ENCODE data around the gene MAT2A.
"Not testable (repeated sequence)": the region's sequence is repeated elsewhere in the genome, so short reads cannot be mapped to it uniquely, and the experiment has no call there.

Gene MAT2A

DNA sequence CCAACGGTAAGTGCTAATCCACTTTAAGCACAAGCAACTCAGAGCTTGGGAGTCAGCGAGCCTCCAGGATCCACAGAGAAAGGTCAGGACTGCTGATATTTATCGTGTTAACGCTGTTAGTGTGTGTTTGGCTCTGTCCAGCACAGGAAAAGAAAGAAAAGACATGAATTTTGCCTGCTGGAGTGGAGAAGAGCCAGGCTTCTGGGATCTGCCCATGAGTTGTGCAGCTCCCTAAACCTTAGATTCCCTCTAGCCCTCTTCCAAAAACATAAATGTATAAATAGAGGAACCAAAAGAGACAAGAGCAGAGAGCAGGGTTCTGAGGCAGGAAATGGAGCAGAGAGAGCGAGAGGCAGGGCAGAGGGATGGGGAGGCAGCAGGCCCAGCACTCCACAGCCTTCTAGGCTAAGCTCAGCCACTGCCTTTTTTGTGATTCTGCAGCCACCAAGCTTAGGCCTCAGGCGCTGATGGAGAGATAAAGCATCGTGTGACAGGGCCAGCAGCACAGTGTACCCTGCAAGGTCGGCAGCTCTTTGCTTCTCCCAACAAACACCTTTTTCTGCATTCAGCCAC lies 14.5 kb upstream of the MAT2A start:
- DNase-seq (ENCODE audit: low read depth): no peak

DNA sequence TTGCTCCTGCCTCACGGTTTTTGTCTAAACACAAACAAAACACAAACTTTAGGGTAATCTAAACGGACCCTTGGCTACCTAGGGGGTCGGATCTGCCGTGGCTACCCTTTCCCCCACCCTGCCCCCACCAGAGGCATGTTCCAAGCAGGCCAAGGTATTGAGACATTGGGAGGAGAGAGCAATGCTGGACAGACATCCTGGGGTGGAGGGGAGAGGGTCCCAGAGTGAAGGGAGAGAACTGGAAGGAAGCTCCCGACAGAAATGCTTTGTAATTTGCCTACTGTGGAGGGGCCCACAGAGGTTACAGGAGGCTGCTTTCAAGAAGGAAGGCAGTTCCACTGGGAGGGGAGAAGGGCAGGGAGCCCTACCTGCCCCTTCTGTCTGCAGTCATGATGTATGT lies 13.9 kb upstream of the MAT2A start:
- no peak for DNase-seq (ENCODE audit: low read depth)

DNA sequence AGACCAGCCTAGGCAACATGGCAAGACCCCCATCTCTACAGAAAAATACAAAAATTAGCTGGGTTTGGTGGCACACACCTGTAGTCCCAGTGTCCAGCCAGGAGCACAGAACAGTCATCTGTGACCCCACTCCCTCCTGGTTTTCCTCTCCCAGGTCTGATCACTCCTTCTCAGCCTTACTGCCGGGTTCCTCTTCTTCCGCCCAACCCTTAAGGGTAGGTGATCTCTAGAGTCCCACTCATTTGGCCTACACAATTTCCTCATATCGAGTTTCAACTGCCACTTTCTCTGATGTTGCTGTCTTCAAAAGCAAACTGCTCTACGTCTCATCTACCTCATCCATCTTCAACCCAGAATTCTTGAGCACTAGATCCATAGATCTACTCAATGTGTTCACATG lies 13.4 kb upstream of the MAT2A start:
- DNase-seq (ENCODE audit: low read depth): no peak

- no peak for DNase-seq (ENCODE audit: low read depth)
Measured at GRCh38 chr2:85527787-85528186, 11.2 kb upstream of the MAT2A start.

DNA sequence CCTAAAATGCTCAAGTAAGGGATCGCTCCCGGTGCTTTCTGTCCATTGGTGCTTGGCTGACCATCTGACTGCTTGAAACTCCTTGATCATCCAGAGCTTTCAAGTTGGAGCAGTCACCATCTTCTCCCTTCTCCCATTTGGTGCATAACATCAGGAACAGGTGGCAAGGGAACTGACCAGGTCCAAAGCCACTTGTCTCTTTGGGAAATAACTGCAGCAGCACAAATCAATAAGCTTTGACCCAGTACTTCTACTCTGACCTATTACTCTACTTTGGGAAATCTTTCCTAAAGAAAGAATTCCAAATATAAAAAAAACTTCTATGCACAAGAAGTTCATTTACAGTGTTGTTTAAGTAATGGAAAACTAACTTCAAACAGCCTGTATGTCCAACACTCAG lies 10.6 kb upstream of the MAT2A start:
- DNase-seq (ENCODE audit: low read depth): no peak

DNA sequence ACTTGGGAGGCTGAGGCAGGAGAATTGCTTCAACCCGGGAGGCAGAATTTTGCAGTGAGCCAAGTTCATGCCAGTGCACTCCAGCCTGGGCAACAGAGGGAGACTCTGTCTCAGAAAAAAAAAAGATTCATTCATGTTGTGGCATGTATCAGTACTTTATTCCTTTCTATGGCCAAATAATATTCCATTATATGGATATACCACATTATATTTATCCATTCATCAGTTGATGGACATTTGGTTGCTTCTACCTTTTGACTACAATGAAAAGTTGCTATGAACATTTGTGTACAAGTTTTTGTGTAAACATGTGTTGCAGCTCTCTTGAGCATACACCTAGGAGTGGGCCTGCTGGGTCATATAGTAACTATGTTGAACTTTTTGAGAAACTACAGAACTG lies 9.2 kb upstream of the MAT2A start:
- DNase-seq (ENCODE audit: low read depth): no peak

DNA sequence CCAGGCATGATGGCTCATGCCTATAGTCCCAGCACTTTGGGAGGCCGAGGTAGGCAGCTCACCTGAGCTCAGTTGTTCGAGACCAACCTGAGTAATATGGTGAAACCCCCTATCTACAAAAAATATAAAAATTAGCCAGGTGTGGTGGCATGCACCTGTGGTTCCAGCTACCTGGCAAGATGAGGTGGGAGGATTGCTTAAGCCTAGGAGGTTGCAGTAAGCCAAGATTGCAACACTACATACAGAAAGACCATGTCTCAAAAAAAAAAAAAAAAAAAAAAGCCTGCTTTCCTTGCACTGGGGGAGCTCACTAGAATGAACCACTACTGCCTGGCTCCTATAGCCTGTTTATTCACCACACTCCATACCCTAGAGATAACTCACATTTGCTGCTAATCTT lies 7.4 kb upstream of the MAT2A start:
- DNase-seq (ENCODE audit: low read depth): no peak

DNA sequence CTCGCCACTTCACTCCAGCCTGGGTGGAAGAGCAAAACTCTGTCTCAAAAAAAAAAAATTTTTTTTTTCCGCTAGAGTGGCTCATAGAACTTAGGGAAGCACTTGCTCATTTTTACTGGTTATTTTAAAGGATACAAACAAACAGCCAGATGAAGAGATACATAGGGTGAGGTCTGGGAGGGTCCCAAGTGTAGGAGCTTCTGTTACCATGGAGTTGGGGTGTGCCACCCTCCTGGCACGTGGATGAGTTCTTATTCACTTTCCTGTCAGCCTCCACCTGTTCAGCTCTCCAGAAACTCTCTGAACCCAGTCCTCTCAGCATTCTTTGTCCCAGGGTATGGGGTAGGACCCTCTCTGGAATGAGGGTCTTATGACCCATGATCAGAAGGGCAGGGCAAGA lies 4.9 kb upstream of the MAT2A start:
- no peak for DNase-seq (ENCODE audit: low read depth)

DNA sequence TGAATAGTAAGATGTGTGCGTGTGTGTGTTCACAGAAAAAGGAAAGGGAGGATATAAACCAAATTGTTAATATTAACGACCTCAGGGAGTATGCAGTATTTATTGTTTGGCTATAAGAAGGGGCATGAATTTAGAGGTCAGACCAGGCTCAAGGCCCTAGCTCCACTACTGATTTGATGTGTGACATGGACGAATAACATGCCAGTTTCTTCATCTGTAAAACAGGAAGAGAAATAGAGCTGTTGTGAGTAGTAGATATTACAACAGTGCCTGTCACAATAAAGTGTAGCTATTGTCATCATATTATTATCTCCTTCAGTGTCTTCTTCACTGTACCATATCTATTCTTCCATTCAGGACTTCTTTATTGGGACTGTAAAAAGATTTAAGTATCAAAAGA lies 4.1 kb upstream of the MAT2A start:
- DNase-seq (ENCODE audit: low read depth): no peak

DNA sequence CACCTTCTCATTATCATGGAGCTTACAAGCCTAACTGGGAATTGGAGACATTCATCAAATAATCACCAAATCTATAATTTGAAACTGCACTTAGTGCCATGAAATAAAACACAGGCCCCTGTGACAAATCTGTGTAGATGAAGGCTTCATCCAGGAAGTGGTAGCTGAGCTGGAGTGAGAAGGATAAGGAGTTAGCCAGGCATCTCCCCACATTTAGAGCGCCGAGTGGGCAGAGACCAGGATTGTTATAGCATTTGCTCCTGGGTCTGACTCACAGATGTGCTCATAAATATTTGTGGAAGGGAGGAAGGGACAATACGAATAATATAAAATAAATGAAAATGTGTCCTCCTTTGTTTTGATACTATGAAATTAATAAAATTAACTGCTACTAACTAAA lies 2.5 kb upstream of the MAT2A start:
- DNase-seq (ENCODE audit: low read depth): no peak

DNA sequence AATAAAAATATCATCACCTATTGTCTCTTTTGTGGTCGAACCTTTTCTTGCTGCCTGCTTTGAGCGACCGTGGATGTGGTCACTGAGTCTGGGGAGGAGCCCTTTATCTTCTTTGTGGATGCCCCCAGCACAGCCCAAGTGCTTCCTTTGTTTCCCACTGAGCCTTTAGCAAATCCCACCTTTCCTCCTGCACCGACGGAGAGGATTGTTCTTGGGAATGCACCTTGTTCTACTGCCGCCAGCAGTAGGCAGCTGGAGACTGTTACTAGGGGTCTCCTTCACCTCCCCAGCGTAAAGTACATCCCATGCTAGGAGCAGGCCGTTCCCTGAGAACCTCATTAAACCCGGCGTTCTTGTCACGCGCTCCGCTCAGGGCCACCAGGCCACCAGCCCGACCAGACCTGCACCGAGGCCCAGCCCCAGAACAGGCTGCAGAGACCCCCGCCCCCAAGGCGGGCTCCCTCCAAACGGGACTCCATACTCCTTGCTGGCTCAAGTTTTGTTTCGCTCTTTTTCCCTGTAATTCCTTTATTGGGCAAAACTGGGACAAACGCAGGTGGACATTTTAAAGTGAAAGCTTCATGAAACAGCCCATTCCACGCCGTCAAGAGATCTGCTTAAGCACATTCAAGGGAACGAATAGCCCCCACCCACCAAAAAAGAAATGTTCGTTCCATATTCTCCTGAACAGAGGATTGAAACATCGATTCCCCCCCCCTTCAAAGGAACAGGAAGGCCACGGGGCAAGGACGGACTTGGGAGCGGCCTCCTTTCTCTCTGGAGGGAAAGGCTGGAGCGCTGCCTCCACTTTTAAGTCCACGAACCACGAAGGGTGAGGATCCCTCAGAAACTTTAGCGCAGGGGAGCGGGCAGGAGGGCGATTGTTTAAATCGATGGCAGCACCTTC lies 1.1 kb upstream of the MAT2A start:
- DNase-seq (ENCODE audit: low read depth): no peak

DNA sequence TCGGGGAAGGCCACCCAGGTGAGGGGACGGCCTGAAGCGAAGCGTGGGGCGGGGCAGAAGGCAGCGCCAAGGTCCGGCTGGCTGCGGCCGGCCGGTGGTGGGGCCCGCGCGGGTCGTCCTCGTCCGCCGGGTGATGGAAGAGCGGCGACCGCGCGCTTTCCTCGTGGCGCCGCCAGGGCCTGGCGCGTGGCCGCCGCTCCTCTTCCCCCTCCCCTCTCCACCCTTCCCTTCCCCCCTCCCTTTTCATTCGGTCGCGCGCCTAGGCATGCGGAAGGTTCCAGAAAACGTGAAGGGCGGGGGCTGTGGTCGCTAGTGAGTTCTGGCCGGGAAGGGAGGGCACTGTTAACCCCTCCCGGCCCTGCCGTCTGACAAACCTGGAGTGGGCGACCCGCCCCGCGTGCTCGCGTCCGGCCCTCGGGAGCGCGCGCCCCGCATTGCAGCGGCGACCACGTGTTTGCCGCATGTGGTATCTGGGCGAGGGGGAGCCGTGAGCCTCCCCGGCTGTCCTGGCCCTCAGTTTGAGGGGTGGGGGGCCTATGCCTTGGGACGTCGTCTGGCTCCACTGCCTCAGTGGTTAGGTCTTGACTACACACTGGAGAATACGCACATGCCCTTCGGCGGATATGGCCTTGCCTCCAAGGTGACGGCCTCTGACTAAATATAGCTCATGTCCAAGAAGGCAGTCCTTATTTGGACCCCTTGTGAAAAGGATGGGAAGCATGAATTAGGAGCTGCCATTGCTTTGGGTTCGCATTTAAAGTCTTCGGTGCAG lies 579 bp downstream of the MAT2A start:
- no peak for DNase-seq (ENCODE audit: low read depth)

DNA sequence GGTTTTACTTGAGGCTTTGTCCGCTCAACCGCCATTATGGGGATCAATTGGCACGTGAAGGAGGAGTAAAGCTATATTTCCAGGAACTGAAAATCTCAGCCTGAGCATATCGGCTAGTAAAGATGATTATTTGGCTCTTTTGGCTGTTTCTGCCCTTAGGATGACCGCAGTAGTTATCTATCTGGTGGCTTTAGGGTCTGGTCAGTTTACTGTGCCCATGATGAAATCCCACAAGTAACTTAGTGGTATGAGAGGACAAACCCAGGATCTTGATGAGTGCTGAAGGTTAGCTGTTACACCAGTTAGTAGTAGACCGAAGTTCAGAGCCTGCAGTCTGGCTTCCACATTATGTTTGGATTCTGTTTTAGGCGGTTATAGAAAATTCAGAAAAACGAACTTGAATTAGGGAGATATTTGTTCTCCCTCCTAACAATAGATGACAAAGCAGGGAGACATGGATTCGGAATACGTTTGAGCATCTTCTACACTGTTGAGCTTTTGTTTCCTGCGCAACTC lies 1.2 kb downstream of the MAT2A start:
- no peak for DNase-seq (ENCODE audit: low read depth)

DNA sequence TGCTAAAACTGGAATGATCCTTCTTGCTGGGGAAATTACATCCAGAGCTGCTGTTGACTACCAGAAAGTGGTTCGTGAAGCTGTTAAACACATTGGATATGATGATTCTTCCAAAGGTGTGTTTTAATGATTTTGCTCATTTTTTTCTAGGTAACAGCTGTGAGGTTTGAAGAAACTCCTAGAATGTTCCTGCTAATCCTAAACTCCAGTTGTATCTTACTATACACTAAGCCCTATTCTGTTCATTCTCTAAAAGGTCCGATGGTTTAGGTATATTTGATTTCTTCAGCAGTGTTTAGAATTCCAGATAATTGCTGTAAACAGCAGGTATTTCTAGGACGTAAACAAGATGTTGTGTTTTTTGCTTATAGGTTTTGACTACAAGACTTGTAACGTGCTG lies 2.3 kb downstream of the MAT2A start:
- no peak for DNase-seq (ENCODE audit: low read depth)

DNA sequence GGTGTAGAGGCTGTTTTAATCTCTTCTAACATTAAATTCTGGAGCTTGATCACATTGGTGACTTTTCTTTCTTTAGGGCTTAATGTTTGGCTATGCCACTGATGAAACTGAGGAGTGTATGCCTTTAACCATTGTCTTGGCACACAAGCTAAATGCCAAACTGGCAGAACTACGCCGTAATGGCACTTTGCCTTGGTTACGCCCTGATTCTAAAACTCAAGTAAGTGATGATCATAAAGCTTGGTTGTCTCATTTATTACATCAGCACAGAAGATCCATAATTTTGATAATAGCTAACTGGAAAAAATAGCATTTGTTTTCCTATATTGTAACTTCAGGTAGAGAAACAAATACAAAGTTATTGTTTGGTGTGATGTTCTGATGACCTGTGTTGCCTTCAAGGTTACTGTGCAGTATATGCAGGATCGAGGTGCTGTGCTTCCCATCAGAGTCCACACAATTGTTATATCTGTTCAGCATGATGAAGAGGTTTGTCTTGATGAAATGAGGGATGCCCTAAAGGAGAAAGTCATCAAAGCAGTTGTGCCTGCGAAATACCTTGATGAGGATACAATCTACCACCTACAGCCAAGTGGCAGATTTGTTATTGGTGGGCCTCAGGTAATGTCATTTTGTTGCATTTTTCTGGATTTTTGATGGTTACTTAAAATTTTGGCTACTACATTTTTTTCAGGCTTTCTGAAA lies 2.9 kb downstream of the MAT2A start:
- no peak for DNase-seq (ENCODE audit: low read depth)

DNA sequence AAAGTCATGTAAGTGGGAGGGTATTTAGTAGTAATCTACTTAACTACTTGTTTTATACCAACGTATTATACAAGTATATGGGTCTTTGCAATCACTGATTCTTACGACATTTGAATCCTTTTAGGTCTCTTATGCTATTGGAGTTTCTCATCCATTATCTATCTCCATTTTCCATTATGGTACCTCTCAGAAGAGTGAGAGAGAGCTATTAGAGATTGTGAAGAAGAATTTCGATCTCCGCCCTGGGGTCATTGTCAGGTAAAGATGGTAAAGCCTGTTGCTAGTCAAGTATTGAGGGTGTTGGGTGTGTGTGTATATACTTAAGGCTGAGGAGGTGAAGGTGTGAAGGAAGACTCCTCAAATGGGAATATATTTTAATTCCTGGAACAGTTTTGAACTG lies 3.8 kb downstream of the MAT2A start:
- DNase-seq (ENCODE audit: low read depth): no peak

DNA sequence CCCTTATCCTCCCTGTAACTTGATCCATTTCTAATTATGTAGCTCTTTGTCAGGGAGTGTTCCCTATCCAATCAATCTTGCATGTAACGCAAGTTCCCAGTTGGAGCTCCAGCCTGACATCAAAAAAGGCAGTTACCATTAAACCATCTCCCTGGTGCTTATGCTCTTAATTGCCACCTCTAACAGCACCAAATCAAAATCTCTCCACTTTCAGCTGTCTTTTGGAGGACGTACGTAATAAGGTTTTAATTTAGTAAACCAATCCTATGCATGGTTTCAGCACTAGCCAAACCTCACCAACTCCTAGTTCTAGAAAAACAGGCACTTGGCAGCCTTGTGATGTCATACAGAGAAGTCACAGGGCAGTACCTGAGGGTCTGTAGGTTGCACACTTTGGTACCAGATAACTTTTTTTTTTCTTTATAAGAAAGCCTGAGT lies 5.3 kb downstream of the MAT2A start:
- DNase-seq (ENCODE audit: low read depth): not testable (repeated sequence)

DNA sequence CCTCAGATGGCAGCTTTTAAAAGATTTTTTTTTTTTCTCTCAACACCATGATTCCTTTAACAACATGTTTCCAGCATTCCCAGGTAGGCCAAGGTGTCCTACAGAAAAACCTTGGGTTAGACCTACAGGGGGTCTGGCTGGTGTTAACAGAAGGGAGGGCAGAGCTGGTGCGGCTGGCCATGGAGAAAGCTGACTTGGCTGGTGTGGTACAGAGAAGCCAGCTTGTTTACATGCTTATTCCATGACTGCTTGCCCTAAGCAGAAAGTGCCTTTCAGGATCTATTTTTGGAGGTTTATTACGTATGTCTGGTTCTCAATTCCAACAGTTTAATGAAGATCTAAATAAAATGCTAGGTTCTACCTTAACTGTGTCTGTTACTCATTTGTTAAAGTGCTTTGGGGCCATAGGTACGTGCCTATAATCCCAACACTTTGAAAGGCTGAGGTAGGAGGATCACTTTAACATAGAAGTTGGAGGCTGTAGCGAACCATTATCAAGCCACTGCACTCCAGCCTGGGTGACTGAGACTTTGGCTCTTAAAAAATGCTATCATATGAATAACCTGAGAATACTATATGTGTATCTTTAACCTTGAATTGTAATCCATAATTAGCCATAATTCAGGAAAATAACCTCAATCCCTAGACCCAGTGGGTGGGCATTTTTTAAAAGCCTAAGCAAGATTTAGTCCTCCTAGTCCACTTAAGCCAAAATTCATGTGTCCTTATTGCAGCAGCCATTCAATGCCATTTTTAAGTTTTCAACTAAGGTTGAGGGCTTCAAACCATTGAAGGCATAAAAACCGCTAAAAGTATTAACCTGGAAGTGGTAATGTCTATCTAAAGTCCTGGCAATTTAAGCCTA lies 6.2 kb downstream of the MAT2A start:
- DNase-seq (ENCODE audit: low read depth): not testable (repeated sequence)

DNA sequence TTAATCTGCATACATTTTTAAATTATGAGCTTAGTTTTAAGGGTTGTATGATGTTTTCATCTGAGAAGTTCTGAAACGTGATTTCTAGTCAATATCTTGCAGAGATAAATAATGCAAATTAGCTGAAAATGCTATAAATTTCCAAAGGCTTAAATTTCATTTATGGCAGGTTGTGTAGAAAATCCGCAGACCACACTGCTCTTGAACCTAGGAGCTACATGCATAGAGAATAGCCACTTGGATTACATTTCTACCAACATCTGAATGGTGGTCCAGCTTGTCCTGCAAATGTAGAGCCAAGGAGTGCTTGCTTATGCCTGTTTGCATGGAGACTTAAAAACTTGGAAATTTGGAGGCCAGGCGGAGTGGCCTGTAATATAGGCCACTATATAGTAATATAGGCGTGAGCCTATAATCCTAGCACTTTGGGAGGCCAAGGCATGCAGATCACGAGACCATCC lies 6.8 kb downstream of the MAT2A start:
- no peak for DNase-seq (ENCODE audit: low read depth)

DNA sequence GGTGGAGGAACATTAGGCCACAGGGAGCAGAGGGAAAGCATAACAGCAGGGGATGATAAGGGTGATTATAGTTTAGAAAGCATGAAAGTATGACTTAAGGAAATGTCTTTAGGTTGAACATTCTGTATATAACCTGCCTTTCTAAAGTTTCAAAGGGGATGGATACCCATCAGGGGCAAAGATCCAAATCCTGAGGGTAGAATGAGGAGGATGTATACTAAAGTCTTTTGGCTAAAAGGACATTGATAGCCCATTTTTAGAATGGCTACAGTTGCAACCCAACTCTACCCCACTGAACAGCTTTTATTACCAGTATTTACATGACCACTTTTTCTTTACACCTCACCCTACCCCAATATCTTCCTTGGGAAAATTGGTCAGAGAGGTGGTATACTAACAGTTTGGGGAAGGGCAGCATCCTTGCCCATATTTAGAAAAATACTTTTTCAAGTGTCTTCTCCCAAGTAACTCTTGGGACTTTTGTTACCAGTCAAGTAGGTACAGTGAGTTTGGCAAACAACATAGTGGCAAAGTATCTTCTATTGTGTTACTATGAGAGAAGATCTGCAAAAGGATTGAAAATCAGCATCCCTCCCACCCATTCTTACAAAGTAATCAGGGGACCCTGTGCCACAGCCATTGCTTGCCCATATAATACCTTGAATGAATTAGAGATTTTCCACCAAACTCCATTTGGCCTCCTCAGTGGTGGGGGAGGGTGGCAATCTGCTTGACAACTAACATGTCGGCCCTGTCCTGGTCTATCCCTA lies 8.3 kb downstream of the MAT2A start:
- no peak for DNase-seq (ENCODE audit: low read depth)
